ENCODE measurements around the gene PGAM5. TPM values are rescaled to one million over a fixed set of nuclear protein-coding genes. Genes with fewer than 3 reads are reported as not detected.

PGAM5 gene
- total RNA-seq, 6 donors from 2014 or later, result 16.8 to 38.6 (median 23.3) TPM

GRCh38 chr12:132731574-132731973 is 20.9 kb downstream of the PGAM5 start:
- no peaks in the 10 kb centered on the region for H3K9me3 ChIP-seq
- TF ChIP-seq POLR2A (IDR thresholded peaks at IDR 0.05) (no peak), CTCF (IDR thresholded peaks at IDR 0.05) (no peak), POLR2AphosphoS5 (IDR thresholded peaks at IDR 0.05) (no peak), EP300 (IDR thresholded peaks at IDR 0.05) (no peak)
- no peaks in the 10 kb centered on the region for H3K4me1 ChIP-seq
- DNase-seq (no peak), ATAC-seq (ENCODE audit: low FRiP score in 2 of 2) (no peak)
- no peak overlapping the region for H3K4me3 ChIP-seq
- 93 to 94% methylated on average over 17 of the region's 17 CpGs for WGBS, 2 donors
- H3K36me3 ChIP-seq, result peaks cover 77 to 97% (median 88%) of the 10 kb centered on the region in 4 donors
- no peak overlapping the region for H3K27ac ChIP-seq
- H3K27me3 ChIP-seq, result no peaks in the 10 kb centered on the region

GRCh38 chr12:132734206-132734605 is 23.6 kb downstream of the PGAM5 start:
- DNase-seq (no peak), ATAC-seq (ENCODE audit: low FRiP score in 2 of 2) (no peak)
- Histone ChIP-seq H3K4me3 (no peak overlapping the region), H3K27me3 (no peaks in the 10 kb centered on the region), H3K36me3 (peaks cover 55 to 98% (median 90%) of the 10 kb centered on the region in 4 donors), H3K4me1 (no peaks in the 10 kb centered on the region), H3K27ac (no peak overlapping the region), H3K9me3 (no peaks in the 10 kb centered on the region)
- WGBS, 2 donors, result 78 to 79% methylated on average over 10 of the region's 10 CpGs
- TF ChIP-seq EP300 (IDR thresholded peaks at IDR 0.05) (no peak), POLR2AphosphoS5 (IDR thresholded peaks at IDR 0.05) (no peak), POLR2A (IDR thresholded peaks at IDR 0.05) (no peak), CTCF (IDR thresholded peaks at IDR 0.05) (no peak)

GRCh38 chr12:132735496-132735895 is 24.9 kb downstream of the PGAM5 start:
- H3K36me3 ChIP-seq, result peaks cover 63 to 100% (median 98%) of the 10 kb centered on the region in 4 donors
- 92 to 94% methylated on average over 16 to 20 of the region's 20 CpGs for WGBS, 2 donors
- no peaks in the 10 kb centered on the region for H3K9me3 ChIP-seq
- TF ChIP-seq CTCF (IDR thresholded peaks at IDR 0.05) (no peak), EP300 (IDR thresholded peaks at IDR 0.05) (no peak), POLR2A (IDR thresholded peaks at IDR 0.05) (no peak), POLR2AphosphoS5 (IDR thresholded peaks at IDR 0.05) (no peak)
- no peak for ATAC-seq (ENCODE audit: low FRiP score in 2 of 2)
- H3K4me1 ChIP-seq, result no peaks in the 10 kb centered on the region
- no peaks in the 10 kb centered on the region for H3K27me3 ChIP-seq
- H3K27ac ChIP-seq, result no peak overlapping the region
- no peak for DNase-seq
- H3K4me3 ChIP-seq, result no peak overlapping the region

GRCh38 chr12:132736378-132736777 is 25.7 kb downstream of the PGAM5 start:
- Histone ChIP-seq H3K4me3 (no peak overlapping the region), H3K27me3 (no peaks in the 10 kb centered on the region), H3K9me3 (no peaks in the 10 kb centered on the region), H3K27ac (no peak overlapping the region), H3K36me3 (peaks cover 65 to 100% (median 100%) of the 10 kb centered on the region in 4 donors), H3K4me1 (no peaks in the 10 kb centered on the region)
- 89 to 98% methylated on average over 12 of the region's 12 CpGs for WGBS, 2 donors
- ATAC-seq (ENCODE audit: low FRiP score in 2 of 2) (no peak), DNase-seq (no peak)
- TF ChIP-seq POLR2A (IDR thresholded peaks at IDR 0.05) (no peak), EP300 (IDR thresholded peaks at IDR 0.05) (no peak), POLR2AphosphoS5 (IDR thresholded peaks at IDR 0.05) (no peak), CTCF (IDR thresholded peaks at IDR 0.05) (no peak)

GRCh38 chr12:132736913-132737312 is 26.3 kb downstream of the PGAM5 start:
- DNase-seq (no peak), ATAC-seq (ENCODE audit: low FRiP score in 2 of 2) (peak in 1 of 2 donors; percentile 6)
- Histone ChIP-seq H3K27me3 (no peaks in the 10 kb centered on the region), H3K27ac (no peak overlapping the region), H3K4me3 (no peak overlapping the region), H3K36me3 (peaks cover 60 to 100% (median 99%) of the 10 kb centered on the region in 4 donors), H3K9me3 (no peaks in the 10 kb centered on the region), H3K4me1 (no peaks in the 10 kb centered on the region)
- WGBS, 2 donors, result 95% methylated on average over 12 to 14 of the region's 15 CpGs
- TF ChIP-seq EP300 (IDR thresholded peaks at IDR 0.05) (no peak), CTCF (IDR thresholded peaks at IDR 0.05) (no peak)
